Neural crest cell (in vitro differentiated cells): Measurements from ENCODE around the gene NEB. TPM values are rescaled to one million over a fixed set of nuclear protein-coding genes. Genes with fewer than 3 reads are reported as not detected.
"Not testable (repeated sequence)": the region's sequence is repeated elsewhere in the genome, so short reads cannot be mapped to it uniquely, and the experiment has no call there.

Source experiments
- DNase-seq: peaks from one replicate; pipeline ENCODE4 v3.0.0; 2021; ENCODE audit warnings: low read depth, mixed read lengths, low spot score
- H3K27ac Mint-ChIP-seq: one replicate; pipeline ENCODE4 v1.8.0; 2021; ENCODE audit warnings: mild to moderate bottlenecking, mixed read lengths; ENCODE audit not compliant: unreplicated experiment
- H3K27me3 Mint-ChIP-seq: 2 replicates; pipeline ENCODE4 v1.8.0; 2021; ENCODE audit warnings: low read depth, mild to moderate bottlenecking, mixed read lengths
- H3K36me3 Mint-ChIP-seq: 2 replicates; pipeline ENCODE4 v1.8.0; 2021; ENCODE audit warnings: low read depth, mild to moderate bottlenecking, mixed read lengths
- H3K4me1 Mint-ChIP-seq: 2 replicates; pipeline ENCODE4 v1.8.0; 2021; ENCODE audit warnings: mixed read lengths
- H3K4me3 Mint-ChIP-seq: one replicate; pipeline ENCODE4 v1.8.0; 2021; ENCODE audit warnings: mild to moderate bottlenecking, mixed read lengths
- H3K9me3 Mint-ChIP-seq: 2 replicates; pipeline ENCODE4 v1.8.0; 2021; ENCODE audit warnings: mixed read lengths
- CTCF ChIP-seq: fragments of 200-600 bp; sonication (generic); conservative IDR thresholded peaks from 2 replicates; pipeline ENCODE4 v1.5.0; 2021; ENCODE audit warnings: antibody characterized with exemption, mild to moderate bottlenecking
- total RNA-seq: library from RNA; stranded (reverse); gene quantifications from 2 replicates; pipeline ENCODE4 v1.2.1, GENCODE V29; 2021

The NEB gene
- total RNA-seq, 1 donor from 2014 or later = 0.77 TPM

DNA sequence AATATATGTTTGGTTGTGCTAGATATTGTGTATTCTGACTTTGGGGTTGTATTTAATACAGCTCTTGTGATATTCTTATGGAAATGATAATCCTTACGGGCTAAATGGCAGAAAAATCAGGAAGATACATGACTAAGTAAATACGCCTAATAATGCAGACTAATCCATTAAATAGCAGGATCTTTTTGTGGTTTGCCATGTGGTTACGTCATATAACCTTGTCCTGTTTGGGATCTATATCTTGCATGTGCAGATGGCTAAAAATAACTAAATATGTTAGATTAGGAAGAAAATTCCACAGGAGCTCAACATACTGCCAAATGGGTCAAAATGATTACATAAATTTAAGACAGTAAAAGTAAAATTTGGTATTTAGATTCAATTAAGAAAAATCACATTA, 83.0 kb downstream of the NEB start:
- Mint-ChIP-seq H3K27ac (no peak overlapping the region), H3K4me3 (no peak overlapping the region), H3K4me1 (no peaks in the 10 kb centered on the region), H3K9me3 (peaks cover 2% of the 10 kb centered on the region), H3K27me3 (no peaks in the 10 kb centered on the region), H3K36me3 (no peaks in the 10 kb centered on the region)
- DNase-seq = no peak
- no peak for TF ChIP-seq CTCF

- no peaks in the 10 kb centered on the region for H3K4me1 Mint-ChIP-seq
- no peak for TF ChIP-seq CTCF
- H3K27me3 Mint-ChIP-seq = no peaks in the 10 kb centered on the region
- peaks cover 2% of the 10 kb centered on the region for H3K9me3 Mint-ChIP-seq
- H3K27ac Mint-ChIP-seq = no peak overlapping the region
- no peaks in the 10 kb centered on the region for H3K36me3 Mint-ChIP-seq
- H3K4me3 Mint-ChIP-seq = no peak overlapping the region
- DNase-seq = no peak
Measured at GRCh38 chr2:151650456-151650855, 83.8 kb downstream of the NEB start.

DNA sequence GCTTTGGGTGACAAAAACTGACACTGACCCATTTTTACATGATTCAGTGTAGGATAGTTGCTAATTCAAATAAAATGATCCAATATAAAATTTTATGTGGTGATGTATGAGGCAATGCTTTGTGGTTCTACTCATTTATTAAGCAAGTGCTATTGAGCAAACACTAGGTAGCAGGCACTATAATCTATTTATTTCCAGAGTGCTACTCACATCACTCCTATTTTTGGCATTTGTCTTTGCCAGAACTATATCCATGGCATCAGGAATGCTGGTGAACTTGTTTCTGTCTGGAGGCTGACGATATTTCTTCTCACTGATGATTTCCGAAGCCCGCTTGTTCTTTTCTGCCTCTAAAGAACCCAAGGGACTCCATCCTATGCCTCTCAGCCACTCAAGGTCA, 84.3 kb downstream of the NEB start:
- Mint-ChIP-seq H3K27ac (no peak overlapping the region), H3K4me1 (no peaks in the 10 kb centered on the region), H3K36me3 (no peaks in the 10 kb centered on the region), H3K27me3 (no peaks in the 10 kb centered on the region), H3K4me3 (no peak overlapping the region), H3K9me3 (peaks cover 2% of the 10 kb centered on the region)
- no peak for TF ChIP-seq CTCF
- DNase-seq = no peak

- Mint-ChIP-seq H3K4me1 (no peaks in the 10 kb centered on the region), H3K4me3 (no peak overlapping the region), H3K9me3 (peaks cover 2% of the 10 kb centered on the region), H3K27ac (no peak overlapping the region), H3K36me3 (no peaks in the 10 kb centered on the region), H3K27me3 (no peaks in the 10 kb centered on the region)
- no peak for DNase-seq
- no peak for TF ChIP-seq CTCF
Measured at GRCh38 chr2:151649400-151649799, 84.9 kb downstream of the NEB start.

- not testable (repeated sequence) for H3K4me1 Mint-ChIP-seq, H3K4me3 Mint-ChIP-seq, DNase-seq, H3K36me3 Mint-ChIP-seq, H3K9me3 Mint-ChIP-seq, H3K27ac Mint-ChIP-seq, H3K27me3 Mint-ChIP-seq
Measured at GRCh38 chr2:151646512-151646911, 87.8 kb downstream of the NEB start.

- H3K27ac Mint-ChIP-seq = no peak overlapping the region
- H3K4me3 Mint-ChIP-seq = no peak overlapping the region
- H3K36me3 Mint-ChIP-seq = no peaks in the 10 kb centered on the region
- no peak for TF ChIP-seq CTCF
- H3K27me3 Mint-ChIP-seq = no peaks in the 10 kb centered on the region
- no peak for DNase-seq
- no peaks in the 10 kb centered on the region for H3K4me1 Mint-ChIP-seq
- H3K9me3 Mint-ChIP-seq = peaks cover 2% of the 10 kb centered on the region
Measured at GRCh38 chr2:151644580-151644979, 89.7 kb downstream of the NEB start.

DNA sequence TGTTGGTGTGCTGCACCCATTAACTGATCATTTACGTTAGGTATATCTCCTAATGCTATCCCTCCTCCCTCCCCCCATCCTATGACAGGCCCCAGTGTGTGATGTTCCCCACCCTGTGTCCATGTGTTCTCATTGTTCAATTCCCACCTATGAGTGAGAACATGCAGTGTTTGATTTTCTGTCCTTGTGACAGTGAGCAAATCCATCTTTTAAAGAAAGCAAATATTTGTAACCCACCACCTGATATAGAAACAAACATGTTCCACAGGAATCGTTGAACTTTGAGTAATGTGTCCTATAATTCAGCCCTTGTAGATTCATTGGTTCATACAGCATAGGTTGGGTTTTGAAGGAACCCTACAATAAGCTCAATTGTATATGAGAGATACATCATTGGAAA, 92.4 kb downstream of the NEB start:
- not testable (repeated sequence) for H3K4me1 Mint-ChIP-seq, H3K4me3 Mint-ChIP-seq, H3K27me3 Mint-ChIP-seq, DNase-seq, H3K9me3 Mint-ChIP-seq, H3K36me3 Mint-ChIP-seq, H3K27ac Mint-ChIP-seq
